Inflammatory macrophage treated with lipopolysaccharide for 1 hour (primary cell): ENCODE measurements around the gene TMED6.
"Not testable (repeated sequence)": the region's sequence is repeated elsewhere in the genome, so short reads cannot be mapped to it uniquely, and the experiment has no call there.

Source experiments
- DNase-seq, 2 donors: peaks; one replicate each; pipeline ENCODE4 v3.0.0-alpha.2; 2020 to 2022

Gene TMED6

DNA sequence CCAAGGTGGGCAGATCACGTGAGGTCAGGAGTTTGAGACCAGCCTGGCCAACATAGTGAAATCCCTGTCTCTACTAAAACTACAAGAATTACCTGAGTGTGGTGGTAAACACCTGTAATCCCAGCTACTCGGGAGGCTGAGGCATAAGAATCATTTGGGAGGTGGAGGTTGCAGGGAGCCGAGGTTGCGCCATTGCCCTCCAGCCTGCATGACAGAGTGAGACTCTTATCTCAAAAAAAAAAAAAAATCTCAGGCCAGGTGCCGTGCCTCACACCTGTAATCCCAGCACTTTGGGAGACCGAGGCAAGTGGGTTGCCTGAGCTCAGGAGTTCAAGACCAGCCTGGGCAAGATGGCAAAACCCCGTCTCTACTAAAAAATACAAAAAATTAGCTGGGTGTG lies 54.8 kb downstream of the TMED6 start:
- DNase-seq = not testable (repeated sequence)

DNA sequence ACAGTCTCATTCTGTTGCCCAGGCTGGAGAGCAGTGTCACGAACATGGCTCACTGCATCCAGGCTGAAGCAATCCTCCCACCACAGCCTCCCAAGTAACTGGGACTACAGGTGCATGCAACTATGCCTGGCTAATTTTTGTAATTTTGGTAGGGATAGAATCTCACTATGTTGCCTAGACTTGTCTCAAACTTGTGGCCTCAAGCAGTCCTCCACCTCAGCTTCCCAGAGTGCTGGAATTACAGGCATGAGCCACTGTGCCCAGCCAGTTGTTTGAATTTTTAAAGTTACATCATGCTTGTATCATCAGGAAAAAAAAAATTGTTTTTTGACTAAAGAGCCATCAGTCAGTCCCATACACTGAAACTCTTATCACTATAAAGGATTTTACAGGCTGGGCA lies 57.5 kb downstream of the TMED6 start:
- no peak for DNase-seq

DNA sequence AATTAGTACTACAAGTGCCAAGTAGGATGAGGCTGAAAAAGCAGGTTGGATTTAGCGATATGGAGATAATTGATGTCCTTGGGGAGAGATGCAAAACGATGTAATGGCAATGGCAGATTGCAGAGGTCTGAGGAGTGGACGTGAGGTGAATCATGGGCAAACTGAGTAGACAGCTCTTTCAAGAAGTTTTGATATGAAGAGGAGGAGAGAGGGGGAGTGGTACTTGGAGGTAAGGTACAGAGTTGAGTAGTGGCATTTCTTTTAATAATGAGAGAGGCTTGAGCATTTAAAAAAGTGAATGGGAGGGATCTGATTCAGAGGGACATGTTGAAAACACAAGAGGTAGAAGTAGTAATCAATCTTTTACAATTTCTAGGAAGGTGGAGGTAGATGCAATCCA lies 58.2 kb downstream of the TMED6 start:
- no peak for DNase-seq
